Suprapubic skin (tissue), 4 donors: Measurements from ENCODE around the gene CTAGE9. TPM values are rescaled to one million over a fixed set of nuclear protein-coding genes. Genes with fewer than 3 reads are reported as not detected.
A peak's percentile ranks its signal among the peaks of the same experiment; 100 is the strongest.
"Not testable (repeated sequence)": the region's sequence is repeated elsewhere in the genome, so short reads cannot be mapped to it uniquely, and the experiment has no call there.

Experiments used
- DNase-seq, 2 donors: peaks; one replicate each; pipeline ENCODE4 v3.0.0-alpha.2; 2019; ENCODE audit warnings: low spot score in 2 of 2
- H3K27ac ChIP-seq: fragments of 200-600 bp; sonication (generic); one replicate; pipeline ENCODE4 v1.5.1; 2019
- H3K27me3 ChIP-seq: fragments of 200-600 bp; sonication (generic); one replicate; pipeline ENCODE4 v1.5.1; 2019
- H3K36me3 ChIP-seq: fragments of 200-600 bp; sonication (generic); one replicate; pipeline ENCODE4 v1.5.1; 2019
- H3K4me1 ChIP-seq: fragments of 200-600 bp; sonication (generic); one replicate; pipeline ENCODE4 v1.5.1; 2019
- H3K4me3 ChIP-seq: fragments of 200-600 bp; sonication (generic); one replicate; pipeline ENCODE4 v1.5.1; 2019; ENCODE audit warnings: mild to moderate bottlenecking
- H3K9me3 ChIP-seq: fragments of 200-600 bp; sonication (generic); one replicate; pipeline ENCODE4 v1.5.1; 2019
- EP300 ChIP-seq: sonication (generic); formaldehyde crosslinking; IDR thresholded peaks from one replicate; pipeline ENCODE4 v1.6.1; 2017; ENCODE audit warnings: antibody characterized with exemption
- POLR2A ChIP-seq, 2 donors: fragments of 450-650 bp; IDR thresholded peaks; one replicate each; pipeline ENCODE4 v1.6.1; 2017; ENCODE audit warnings: antibody characterized with exemption in 2 of 2, mild to moderate bottlenecking in 2 of 2, moderate library complexity in 2 of 2
- POLR2AphosphoS5 ChIP-seq, 3 donors: sonication (generic); formaldehyde crosslinking; IDR thresholded peaks; one replicate each; pipeline ENCODE4 v1.6.1; 2017; ENCODE audit warnings: antibody characterized with exemption in 3 of 3
- WGBS: methylation state at CpG from one replicate; pipeline ENCODE4 v1.1.5; 2018; 5-methylcytosine and 5-hydroxymethylcytosine counted together
- total RNA-seq, 4 donors: library from RNA; depleted of rRNA; stranded (reverse); fragments of >200 nt; gene quantifications; one replicate each; pipeline ENCODE4 v1.1.0, GENCODE V29; 2016
- TF ChIP-seq, protein P1 (sequence below), 2 donors: fragments of 200-600 bp in 1 of 2; fragments of 450-650 bp in 1 of 2; sonication (generic) in 1 of 2; IDR thresholded peaks; one replicate each; pipeline ENCODE4 v1.5.1; 2016 to 2019; ENCODE audit warnings: antibody characterized with exemption in 2 of 2, mild to moderate bottlenecking in 1 of 2, moderate library complexity in 1 of 2

The CTAGE9 gene
- total RNA-seq, 4 donors from 2014 or later, result not detected

DNA sequence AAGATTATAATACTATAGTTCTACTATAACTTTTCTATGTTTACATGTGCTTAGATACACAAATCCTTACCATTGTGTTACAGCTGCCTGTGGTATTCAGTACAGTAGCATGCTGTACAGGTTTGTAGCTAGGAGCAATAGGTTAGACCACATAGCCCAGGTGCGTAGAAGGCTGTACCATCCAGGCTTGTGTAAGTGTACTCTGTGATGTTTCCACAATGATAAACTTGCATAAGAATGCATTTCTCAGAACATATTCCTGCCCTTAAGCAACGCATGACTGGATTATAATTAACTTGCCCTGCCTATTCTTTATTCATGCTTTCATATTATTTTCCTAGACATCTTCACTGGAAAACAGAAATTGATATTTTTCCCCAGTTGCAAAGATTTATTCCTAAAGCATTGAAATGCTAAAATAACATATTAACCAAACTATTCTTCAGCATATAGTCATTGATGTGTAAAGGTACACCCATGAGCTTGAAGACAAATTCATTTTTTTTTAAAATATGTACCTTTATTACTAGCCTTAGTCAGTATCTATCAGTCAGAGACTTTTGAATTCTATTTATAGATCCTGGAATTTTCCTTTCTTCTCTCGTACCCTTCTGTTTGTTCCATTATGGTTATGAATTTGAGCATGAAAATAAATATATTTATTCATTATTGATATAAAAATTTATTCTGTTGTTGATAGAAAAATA is 7.2 kb upstream of the CTAGE9 start:
- TF ChIP-seq EP300 (no peak), POLR2AphosphoS5 (IDR thresholded peaks at IDR 0.05) (no peak), POLR2A (IDR thresholded peaks at IDR 0.05) (no peak)
- TF ChIP-seq, protein P1, sequence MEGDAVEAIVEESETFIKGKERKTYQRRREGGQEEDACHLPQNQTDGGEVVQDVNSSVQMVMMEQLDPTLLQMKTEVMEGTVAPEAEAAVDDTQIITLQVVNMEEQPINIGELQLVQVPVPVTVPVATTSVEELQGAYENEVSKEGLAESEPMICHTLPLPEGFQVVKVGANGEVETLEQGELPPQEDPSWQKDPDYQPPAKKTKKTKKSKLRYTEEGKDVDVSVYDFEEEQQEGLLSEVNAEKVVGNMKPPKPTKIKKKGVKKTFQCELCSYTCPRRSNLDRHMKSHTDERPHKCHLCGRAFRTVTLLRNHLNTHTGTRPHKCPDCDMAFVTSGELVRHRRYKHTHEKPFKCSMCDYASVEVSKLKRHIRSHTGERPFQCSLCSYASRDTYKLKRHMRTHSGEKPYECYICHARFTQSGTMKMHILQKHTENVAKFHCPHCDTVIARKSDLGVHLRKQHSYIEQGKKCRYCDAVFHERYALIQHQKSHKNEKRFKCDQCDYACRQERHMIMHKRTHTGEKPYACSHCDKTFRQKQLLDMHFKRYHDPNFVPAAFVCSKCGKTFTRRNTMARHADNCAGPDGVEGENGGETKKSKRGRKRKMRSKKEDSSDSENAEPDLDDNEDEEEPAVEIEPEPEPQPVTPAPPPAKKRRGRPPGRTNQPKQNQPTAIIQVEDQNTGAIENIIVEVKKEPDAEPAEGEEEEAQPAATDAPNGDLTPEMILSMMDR (IDR thresholded peaks at IDR 0.05), result no peak
- WGBS, result 71% methylated on average over 3 of the region's 3 CpGs

DNA sequence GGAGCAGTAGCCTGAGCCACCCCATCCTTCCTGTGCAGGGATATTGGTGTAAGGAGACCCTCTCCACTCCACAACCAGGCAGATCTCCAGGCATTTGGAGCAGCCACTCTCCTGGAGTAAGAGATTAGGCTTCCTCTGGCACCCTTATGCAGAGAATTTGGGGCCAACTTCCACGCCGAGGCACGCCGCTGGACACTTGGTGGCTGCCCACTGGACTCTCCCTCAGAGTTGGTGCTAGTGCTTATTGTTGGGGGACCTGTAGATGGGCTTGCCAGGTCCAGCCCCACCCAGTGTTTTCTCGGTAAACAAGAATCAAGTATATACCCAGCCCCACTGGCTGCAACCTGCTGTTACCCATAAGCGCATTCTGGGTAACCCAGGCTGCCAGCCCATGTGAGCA is 4.8 kb upstream of the CTAGE9 start:
- H3K4me3 ChIP-seq, H3K4me1 ChIP-seq, DNase-seq, H3K27me3 ChIP-seq, H3K36me3 ChIP-seq, H3K27ac ChIP-seq, H3K9me3 ChIP-seq: not testable (repeated sequence)
- WGBS, result no CpG with 5 or more reads among the region's 6 CpGs

More for the DNA sequence above, 7.2 kb upstream of the CTAGE9 start:
- H3K36me3 ChIP-seq, result no peaks in the 10 kb centered on the region
- DNase-seq, result no peak
- no peaks in the 10 kb centered on the region for H3K27me3 ChIP-seq
- H3K4me3 ChIP-seq, result no peak overlapping the region
- H3K4me1 ChIP-seq, result no peaks in the 10 kb centered on the region
- H3K27ac ChIP-seq, result no peak overlapping the region
- no peaks in the 10 kb centered on the region for H3K9me3 ChIP-seq

DNA sequence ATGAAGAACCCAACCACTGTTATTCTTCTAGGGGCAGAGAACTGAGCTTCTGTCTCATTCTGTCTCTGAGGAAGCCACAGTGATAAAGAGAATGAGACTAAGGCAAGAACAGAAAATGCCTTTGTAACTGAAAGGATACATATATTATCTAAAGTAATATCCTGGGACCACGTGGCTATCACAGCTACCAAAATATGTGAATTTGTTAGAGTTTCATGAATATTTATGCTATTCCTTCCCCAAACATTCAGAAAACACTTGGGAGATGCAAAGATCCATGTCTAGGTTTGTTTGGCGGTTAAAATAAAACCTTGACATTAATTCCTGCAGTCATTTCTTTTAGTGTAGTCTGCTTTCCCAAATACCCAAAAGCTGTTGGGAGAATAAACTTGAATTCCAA is 6.9 kb downstream of the CTAGE9 start:
- DNase-seq, H3K27me3 ChIP-seq, H3K27ac ChIP-seq, H3K4me1 ChIP-seq, H3K9me3 ChIP-seq, H3K36me3 ChIP-seq, H3K4me3 ChIP-seq: not testable (repeated sequence)
- WGBS, result no CpG with 5 or more reads among the region's 2 CpGs

DNA sequence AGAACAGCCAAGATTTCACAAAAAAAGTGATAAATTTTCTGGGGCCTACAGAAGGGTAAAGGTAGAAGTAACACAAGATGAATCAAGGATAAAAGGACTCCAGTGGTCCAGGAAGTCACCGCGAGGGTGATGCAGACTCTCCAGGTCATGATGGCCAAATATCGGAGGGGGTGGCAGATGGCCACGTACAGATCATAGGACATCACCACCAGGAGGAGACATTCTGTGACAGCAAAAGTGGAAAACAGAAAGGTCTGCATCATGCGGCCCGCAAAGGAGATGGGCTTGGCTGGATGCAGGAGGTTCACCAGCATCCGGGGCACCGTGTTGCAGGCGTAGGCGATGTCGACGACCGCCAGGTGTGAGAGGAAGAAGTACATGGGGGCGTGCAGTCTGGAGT is 10.0 kb downstream of the CTAGE9 start:
- not testable (repeated sequence) for H3K36me3 ChIP-seq

DNA sequence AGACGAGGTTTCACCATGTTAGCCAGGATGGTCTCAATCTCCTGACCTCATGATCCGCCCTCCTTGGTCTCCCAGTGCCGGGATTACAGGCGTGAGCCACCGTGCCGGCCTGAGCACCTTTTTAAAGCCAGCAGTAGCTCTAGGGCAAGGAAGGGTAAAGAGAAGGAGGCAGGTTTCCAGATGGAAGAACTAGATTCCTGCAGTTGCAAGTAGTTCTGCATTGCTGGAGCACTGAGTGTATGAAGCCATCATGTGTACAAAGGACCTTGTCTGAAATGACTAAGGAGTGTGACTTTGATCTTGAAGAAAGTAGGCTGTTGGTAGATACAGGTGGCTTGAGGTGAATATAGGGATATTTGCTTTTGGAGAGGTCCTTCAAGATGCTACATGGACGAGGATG is 13.9 kb downstream of the CTAGE9 start:
- H3K4me1 ChIP-seq, result no peaks in the 10 kb centered on the region
- H3K27ac ChIP-seq, result no peak overlapping the region
- 66% methylated on average over 7 of the region's 7 CpGs for WGBS
- H3K9me3 ChIP-seq, result no peaks in the 10 kb centered on the region
- no peak for DNase-seq
- no peak overlapping the region for H3K4me3 ChIP-seq
- TF ChIP-seq POLR2A (IDR thresholded peaks at IDR 0.05) (no peak), POLR2AphosphoS5 (IDR thresholded peaks at IDR 0.05) (no peak)
- TF ChIP-seq, protein P1 (IDR thresholded peaks at IDR 0.05), result no peak
- no peaks in the 10 kb centered on the region for H3K27me3 ChIP-seq
- H3K36me3 ChIP-seq, result no peaks in the 10 kb centered on the region

More for the DNA sequence above, 10.0 kb downstream of the CTAGE9 start:
- H3K27me3 ChIP-seq, DNase-seq, H3K9me3 ChIP-seq, H3K4me1 ChIP-seq, H3K4me3 ChIP-seq, H3K27ac ChIP-seq: not testable (repeated sequence)
- WGBS, result no CpG with 5 or more reads among the region's 14 CpGs

DNA sequence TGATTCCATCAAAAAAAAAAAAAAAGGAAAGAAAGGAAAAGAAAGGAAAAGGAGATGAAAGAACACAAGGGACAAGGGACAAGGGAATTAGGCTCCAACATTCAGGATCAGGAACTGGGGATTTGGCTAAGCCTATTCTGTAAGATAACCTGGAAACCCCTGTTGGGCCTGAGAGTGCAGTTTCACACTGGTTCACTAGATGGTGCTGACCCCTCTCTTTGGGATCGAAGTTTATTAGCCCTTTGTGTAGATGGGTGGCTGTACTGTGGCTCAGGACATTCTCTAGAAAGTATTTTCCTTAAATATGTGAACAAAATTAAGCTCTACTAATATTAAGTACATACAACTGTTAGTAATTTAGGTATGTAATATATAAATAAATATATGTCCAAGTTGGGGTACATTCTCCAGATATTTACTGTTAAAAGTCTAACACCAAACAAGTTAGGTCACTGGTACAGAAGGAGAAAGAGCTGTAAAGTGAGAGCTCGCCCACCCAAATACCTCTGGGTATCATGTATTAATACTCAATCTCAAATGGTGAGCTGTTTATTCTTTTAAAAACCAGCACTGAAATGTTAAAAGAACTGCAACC is 15.9 kb downstream of the CTAGE9 start:
- H3K9me3 ChIP-seq, result no peaks in the 10 kb centered on the region
- no peak for TF ChIP-seq POLR2AphosphoS5 (IDR thresholded peaks at IDR 0.05)
- TF ChIP-seq, protein P1 (IDR thresholded peaks at IDR 0.05), result peak; percentile 35 to 65
- H3K4me1 ChIP-seq, result no peaks in the 10 kb centered on the region
- no peak overlapping the region for H3K27ac ChIP-seq
- no peak overlapping the region for H3K4me3 ChIP-seq
- 52% methylated on average over 2 of the region's 2 CpGs for WGBS
- no peaks in the 10 kb centered on the region for H3K27me3 ChIP-seq
- no peaks in the 10 kb centered on the region for H3K36me3 ChIP-seq
- no peak for DNase-seq

DNA sequence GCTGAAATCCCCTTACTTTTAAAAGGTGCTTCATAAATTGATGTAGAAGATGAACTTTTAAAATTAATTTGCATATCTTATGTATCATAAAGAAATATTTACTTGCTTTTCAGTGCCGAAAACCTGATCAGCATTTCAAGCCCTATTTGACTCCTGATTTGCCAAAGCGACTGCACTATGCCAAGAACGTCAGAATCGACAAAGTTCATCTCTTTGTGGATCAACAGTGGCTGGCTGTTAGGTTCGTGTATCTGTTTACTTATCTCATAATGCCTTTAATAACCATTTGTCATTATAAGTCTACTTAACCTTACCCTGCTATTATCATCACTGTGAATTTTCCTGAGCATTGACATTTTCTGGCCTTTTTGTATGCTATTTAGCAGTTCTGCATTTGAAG is 17.4 kb downstream of the CTAGE9 start:
- TF ChIP-seq, protein P1 (IDR thresholded peaks at IDR 0.05), result no peak
- no peak for TF ChIP-seq POLR2AphosphoS5 (IDR thresholded peaks at IDR 0.05)
- no peak for TF ChIP-seq POLR2A (IDR thresholded peaks at IDR 0.05)
- no peak for TF ChIP-seq EP300
- H3K4me1 ChIP-seq, result no peaks in the 10 kb centered on the region
- no peaks in the 10 kb centered on the region for H3K27me3 ChIP-seq
- no peak overlapping the region for H3K27ac ChIP-seq
- H3K36me3 ChIP-seq, result no peaks in the 10 kb centered on the region
- DNase-seq, result no peak
- no peaks in the 10 kb centered on the region for H3K9me3 ChIP-seq
- H3K4me3 ChIP-seq, result no peak overlapping the region
- 84% methylated on average over 5 of the region's 5 CpGs for WGBS
